GM12878 (cell line): ENCODE results near the gene BICC1. TPM values are rescaled to one million over a fixed set of nuclear protein-coding genes. Genes with fewer than 3 reads are reported as not detected.

ENCODE experiments used
- ATAC-seq: fragments of 200-7000 bp; cut with Tn5 transposase; 3 replicates; pipeline ENCODE4 v1.9.1; 2020; ENCODE audit warnings: mild to moderate bottlenecking, moderate library complexity
- BruUV-seq: library from RNA; stranded (reverse); fragments of 400-500 nt; replicated peaks from 2 replicates; lab custom pipeline; 2021; lab: Mats Ljungman, UMichigan
- CTCF ChIA-PET: fragments of 300-600 bp; sonication (Branson Sonifier 250); formaldehyde crosslinking; extraction: SDS; loops from one replicate; lab custom pipeline; 2021; ENCODE audit warnings: inconsistent platforms; lab: Yijun Ruan, JAX
- POLR2A ChIA-PET: fragments of 350-600 bp; formaldehyde crosslinking; extraction: SDS; loops from one replicate; lab custom pipeline; 2021; ENCODE audit warnings: inconsistent platforms; lab: Charles Lee
- RAD21 ChIA-PET: fragments of 300-600 bp; sonication (Branson Sonifier 250); formaldehyde crosslinking; loops from one replicate; lab custom pipeline; 2023; ENCODE audit warnings: antibody characterized with exemption; ENCODE audit not compliant: unreplicated experiment; lab: Charles Lee
- SMC1A ChIA-PET: fragments of 300-600 bp; sonication (Branson Sonifier 250); formaldehyde crosslinking; loops from one replicate; lab custom pipeline; 2023; ENCODE audit not compliant: unreplicated experiment, uncharacterized antibody; lab: Charles Lee
- DNase-seq: peaks from one replicate; pipeline ENCODE4 v3.0.0-alpha.2; 2011; ENCODE audit warnings: low read depth, low spot score
- FAIRE-seq: peaks from 3 replicates; lab custom pipeline; 2011; peaks lifted over from hg19 to GRCh38; lab: Jason Lieb, UNC
- H2AFZ ChIP-seq: 2 replicates; pipeline ENCODE4 v1.6.0; 2011; ENCODE audit warnings: low read depth, low read length, control low read depth; ENCODE audit not compliant: control insufficient read depth
- H3K27ac ChIP-seq: 2 replicates; pipeline ENCODE4 v1.5.1; 2011; ENCODE audit warnings: control low read depth; ENCODE audit not compliant: control insufficient read depth, insufficient read depth
- H3K27me3 ChIP-seq, 2 experiments: replicated peaks in 1 of 2; 2 replicates each; pipeline versions ENCODE4 v1.6.0 to v1.6.1; 2011; ENCODE audit warnings: low read length in 1 of 2; ENCODE audit not compliant: control insufficient read depth in 2 of 2, insufficient read depth in 2 of 2
- H3K36me3 ChIP-seq, 2 experiments: 2 replicates each; pipeline ENCODE4 v1.5.1; 2011; ENCODE audit warnings: low read length in 1 of 2; ENCODE audit not compliant: control insufficient read depth in 2 of 2, insufficient read depth in 2 of 2
- H3K4me1 ChIP-seq: 2 replicates; pipeline ENCODE4 v1.6.1; 2011; ENCODE audit warnings: mild to moderate bottlenecking, low read length, moderate library complexity, mixed read lengths; ENCODE audit not compliant: control insufficient read depth, insufficient read depth
- H3K4me2 ChIP-seq: 2 replicates; pipeline ENCODE4 v1.6.0; 2011; ENCODE audit warnings: control low read depth; ENCODE audit not compliant: control insufficient read depth, insufficient read depth
- H3K4me3 ChIP-seq: fragments of 200-600 bp; sonication (generic); 2 replicates; pipeline ENCODE4 v1.5.1; 2016
- H3K79me2 ChIP-seq: 2 replicates; pipeline ENCODE4 v1.6.0; 2011; ENCODE audit warnings: low read length; ENCODE audit not compliant: control insufficient read depth, insufficient read depth
- H3K9ac ChIP-seq: 2 replicates; pipeline ENCODE4 v1.8.0; 2011; ENCODE audit warnings: low read length, control low read depth, mixed read lengths; ENCODE audit not compliant: control insufficient read depth, insufficient read depth
- H3K9me3 ChIP-seq: replicated peaks from 3 replicates; pipeline ENCODE4 v1.5.1; 2011; ENCODE audit warnings: mild to moderate bottlenecking, low read length; ENCODE audit not compliant: control insufficient read depth, insufficient read depth
- H4K20me1 ChIP-seq: 2 replicates; pipeline ENCODE4 v1.6.0; 2011; ENCODE audit not compliant: control insufficient read depth, insufficient read depth
- ASH2L ChIP-seq: fragments of 300-600, 200-600 bp; sonication (generic); IDR thresholded peaks from 2 replicates; pipeline ENCODE4 v1.6.1; 2017; ENCODE audit warnings: low read depth, mild to moderate bottlenecking, borderline replicate concordance
- BACH1 ChIP-seq: fragments of 450-650 bp; IDR thresholded peaks from 2 replicates; pipeline ENCODE4 v1.6.1; 2017; ENCODE audit warnings: mild to moderate bottlenecking, borderline replicate concordance
- BCL11A ChIP-seq: IDR thresholded peaks from 2 replicates; pipeline ENCODE4 v1.6.1; 2011; ENCODE audit warnings: low read depth, low read length
- CBFB ChIP-seq: IDR thresholded peaks from 2 replicates; pipeline ENCODE4 v1.6.1; 2016; ENCODE audit warnings: antibody characterized with exemption, low read depth
- CEBPB ChIP-seq, 2 experiments: fragments of 150-350 bp in 1 of 2; IDR thresholded peaks; 2 replicates each; pipeline ENCODE4 v1.6.1; 2012 to 2014; ENCODE audit warnings: low read depth in 2 of 2, low read length in 2 of 2, borderline replicate concordance in 1 of 2, inconsistent platforms in 1 of 2
- GABPA ChIP-seq: IDR thresholded peaks from 2 replicates; pipeline ENCODE4 v1.6.1; 2014; ENCODE audit warnings: antibody characterized with exemption, low read depth, mild to moderate bottlenecking, inconsistent platforms
- JUNB ChIP-seq: IDR thresholded peaks from 2 replicates; pipeline ENCODE4 v1.6.1; 2016; ENCODE audit warnings: antibody characterized with exemption, mild to moderate bottlenecking
- LARP7 ChIP-seq: fragments of 450-650 bp; IDR thresholded peaks from 2 replicates; pipeline ENCODE4 v1.6.1; 2017; ENCODE audit warnings: mild to moderate bottlenecking
- NFIC ChIP-seq: IDR thresholded peaks from 2 replicates; pipeline ENCODE4 v1.6.1; 2012; ENCODE audit warnings: low read depth, mild to moderate bottlenecking, inconsistent platforms, low read length, moderate library complexity
- RAD21 ChIP-seq: IDR thresholded peaks from 2 replicates; pipeline ENCODE4 v1.6.1; 2011; ENCODE audit warnings: mild to moderate bottlenecking, low read depth, low read length, moderate library complexity; ENCODE audit not compliant: insufficient read depth
- SMAD5 ChIP-seq: IDR thresholded peaks from 2 replicates; pipeline ENCODE4 v1.6.1; 2016; ENCODE audit warnings: antibody characterized with exemption, low read depth
- SPI1 ChIP-seq: IDR thresholded peaks from 2 replicates; pipeline ENCODE4 v1.6.1; 2011; ENCODE audit warnings: low read depth, mild to moderate bottlenecking, low read length, moderate library complexity, borderline replicate concordance; ENCODE audit not compliant: insufficient read depth
- TARDBP ChIP-seq: IDR thresholded peaks from 2 replicates; pipeline ENCODE4 v1.6.1; 2016; ENCODE audit warnings: borderline replicate concordance
- TBL1XR1 ChIP-seq: IDR thresholded peaks from 2 replicates; pipeline ENCODE4 v1.6.1; 2012; ENCODE audit warnings: low read depth, low read length, improper control_type of control experiment
- ZBED1 ChIP-seq: IDR thresholded peaks from 2 replicates; pipeline ENCODE4 v1.6.1; 2016; ENCODE audit warnings: borderline replicate concordance
- WGBS: methylation state at CpG from one replicate; pipeline ENCODE4 v1.1.6; 2016; ENCODE audit warnings: low lambda C conversion rate; ENCODE audit not compliant: insufficient replicate concordance, insufficient coverage; ENCODE audit errors: missing lambda C conversion rate; 5-methylcytosine and 5-hydroxymethylcytosine counted together
- in situ Hi-C: fragments of 300-500 bp; cut with MboI; formaldehyde crosslinking; loops from 9 replicates; pipeline ENCODE4 v1.14.3; 2018; ENCODE audit warnings: mixed read lengths
- intact Hi-C: fragments of 100-400 bp; cut with micrococcal nuclease; formaldehyde crosslinking; loops from one replicate; pipeline ENCODE4 v1.14.2; 2022; ENCODE audit not compliant: unreplicated experiment
- polyA plus RNA-seq, 11 experiments: library from polyadenylated mRNA; depleted of rRNA in 4 of 11; unstranded in 6 of 11; stranded (reverse) in 5 of 11; fragments of >200 nt; fragmentation: Nextera tagmentation in 4 of 11; fragmentation: Illumina TruSeq in 1 of 11; extraction: Ambion mirVana in 4 of 11; extraction: Trizol in 1 of 11; gene quantifications; 1 replicate in 1 of 11; 2 replicates in 10 of 11; pipeline versions ENCODE4 v1.2.1 to v1.2.3, GENCODE V29; 2011 to 2016; ENCODE audit warnings: inconsistent platforms in 2 of 11, missing spikeins in 2 of 11, low read depth in 1 of 11
- total RNA-seq, 4 experiments: library from RNA; depleted of rRNA in 3 of 4; stranded (reverse); fragments of >200 nt in 3 of 4; fragmentation: Illumina TruSeq in 1 of 4; extraction: Trizol in 1 of 4; gene quantifications; 2 replicates each; pipeline versions ENCODE4 v1.2.1 to v1.2.3, GENCODE V29; 2013 to 2021
- TF ChIP-seq, protein P1 (sequence below): IDR thresholded peaks from 2 replicates; pipeline ENCODE4 v1.6.1; 2011; ENCODE audit warnings: low read depth, low read length, improper control_type of control experiment, borderline replicate concordance
- TF ChIP-seq, protein P2 (sequence below): fragments of 150-350 bp; IDR thresholded peaks from 2 replicates; pipeline ENCODE4 v1.6.1; 2014; ENCODE audit warnings: mild to moderate bottlenecking, low read depth, low read length

The BICC1 gene
- total and polyA plus RNA-seq, 10 of the 15 experiments (the other 5 are each of a cell fraction or from before 2014, with no cell fraction given): 0.01 to 0.10 (median 0.04) TPM; not detected in 5

DNA sequence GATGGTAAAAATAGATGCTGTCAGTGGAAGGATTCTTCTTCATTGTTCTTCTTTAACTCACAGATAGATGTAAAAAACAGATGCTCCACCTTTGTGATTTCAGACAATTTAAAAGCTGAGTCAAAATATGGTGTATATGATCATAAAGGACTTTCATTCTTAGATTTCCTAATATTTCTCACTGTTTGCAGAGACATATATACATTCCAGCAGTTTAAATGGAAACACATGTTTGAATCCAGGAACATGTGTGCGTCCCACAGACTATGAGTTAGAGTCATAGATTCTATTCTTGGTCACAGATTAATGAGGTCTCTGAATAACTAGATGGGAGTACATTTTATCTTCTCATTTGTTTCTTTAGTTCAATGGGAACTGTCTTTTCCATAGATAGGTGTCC is 109.6 kb downstream of the BICC1 start:
- FAIRE-seq (no peak), ATAC-seq (no peak), DNase-seq (no peak)
- no peaks in the 10 kb centered on the region for H4K20me1 ChIP-seq
- CTCF ChIA-PET: no interaction called here
- SMC1A ChIA-PET: interaction anchor here (1.0 kb wide), 1 partner anchor 40 kb away, joined by 3 read pairs; no protein-coding TSS in a partner anchor
- H3K9me3 ChIP-seq: no peaks in the 10 kb centered on the region
- H3K27ac ChIP-seq: no peak overlapping the region
- no peak overlapping the region for H2AFZ ChIP-seq
- intact Hi-C loops: no loop called here
- H3K36me3 ChIP-seq: no peaks in the 10 kb centered on the region
- H3K79me2 ChIP-seq: no peaks in the 10 kb centered on the region
- WGBS: 0% methylated on average over 1 of the region's 1 CpG
- no peaks in the 10 kb centered on the region for H3K27me3 ChIP-seq
- H3K4me2 ChIP-seq: no peak overlapping the region
- POLR2A ChIA-PET: no interaction called here
- no peaks in the 10 kb centered on the region for H3K4me1 ChIP-seq
- no peak overlapping the region for H3K9ac ChIP-seq
- no peak overlapping the region for H3K4me3 ChIP-seq
- TF ChIP-seq CEBPB (IDR thresholded peaks at IDR 0.05; ENCODE audit: borderline replicate concordance in 1 of 2, low read depth in 2 of 2, low read length in 2 of 2): no peak
- no peak for TF ChIP-seq RAD21
- TF ChIP-seq ZBED1: no peak
- TF ChIP-seq TBL1XR1: no peak
- TF ChIP-seq BACH1: no peak
- no peak for TF ChIP-seq CBFB
- TF ChIP-seq, protein P1, sequence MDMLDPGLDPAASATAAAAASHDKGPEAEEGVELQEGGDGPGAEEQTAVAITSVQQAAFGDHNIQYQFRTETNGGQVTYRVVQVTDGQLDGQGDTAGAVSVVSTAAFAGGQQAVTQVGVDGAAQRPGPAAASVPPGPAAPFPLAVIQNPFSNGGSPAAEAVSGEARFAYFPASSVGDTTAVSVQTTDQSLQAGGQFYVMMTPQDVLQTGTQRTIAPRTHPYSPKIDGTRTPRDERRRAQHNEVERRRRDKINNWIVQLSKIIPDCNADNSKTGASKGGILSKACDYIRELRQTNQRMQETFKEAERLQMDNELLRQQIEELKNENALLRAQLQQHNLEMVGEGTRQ: no peak
- in situ Hi-C loops: no loop called here
- BruUV-seq: no TSS peak
- RAD21 ChIA-PET: no interaction called here

DNA sequence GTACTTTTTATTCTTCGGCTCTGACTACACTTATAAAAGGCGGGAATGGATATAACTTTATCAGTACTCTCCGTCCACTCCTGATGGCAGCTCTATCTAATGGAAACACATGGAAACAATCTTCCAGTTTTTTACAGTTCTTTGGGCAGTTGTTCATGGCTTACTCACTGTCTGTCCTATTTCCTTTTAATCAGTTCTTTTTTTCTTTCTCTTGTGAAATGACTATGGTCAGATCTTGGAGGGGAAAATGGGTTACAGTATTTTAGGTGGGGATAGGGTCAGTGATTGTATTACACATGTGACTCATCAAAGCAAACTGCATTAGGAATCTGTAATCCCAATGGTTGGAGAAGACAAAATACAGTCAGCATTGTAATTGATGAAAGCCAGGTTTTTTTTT is 112.4 kb downstream of the BICC1 start:
- no peaks in the 10 kb centered on the region for H3K27me3 ChIP-seq
- no peaks in the 10 kb centered on the region for H3K36me3 ChIP-seq
- no peak overlapping the region for H3K4me3 ChIP-seq
- H3K9ac ChIP-seq: no peak overlapping the region
- CTCF ChIA-PET: no interaction called here
- SMC1A ChIA-PET: no interaction called here
- H3K4me2 ChIP-seq: no peak overlapping the region
- RAD21 ChIA-PET: no interaction called here
- in situ Hi-C loops (no loop called here), intact Hi-C loops (no loop called here)
- 0% methylated on average over 3 of the region's 3 CpGs for WGBS
- no peak for DNase-seq
- ATAC-seq: no peak
- no peak overlapping the region for H2AFZ ChIP-seq
- no peaks in the 10 kb centered on the region for H3K4me1 ChIP-seq
- no peaks in the 10 kb centered on the region for H3K9me3 ChIP-seq
- H3K79me2 ChIP-seq: no peaks in the 10 kb centered on the region
- no TSS peak for BruUV-seq
- H3K27ac ChIP-seq: no peak overlapping the region
- no peaks in the 10 kb centered on the region for H4K20me1 ChIP-seq
- no peak for FAIRE-seq
- POLR2A ChIA-PET: no interaction called here
- TF ChIP-seq ASH2L: no peak
- no peak for TF ChIP-seq SPI1
- TF ChIP-seq GABPA: no peak
- TF ChIP-seq NFIC: no peak
- no peak for TF ChIP-seq JUNB
- no peak for TF ChIP-seq LARP7
- no peak for TF ChIP-seq TARDBP
- no peak for TF ChIP-seq BCL11A
- TF ChIP-seq, protein P2, sequence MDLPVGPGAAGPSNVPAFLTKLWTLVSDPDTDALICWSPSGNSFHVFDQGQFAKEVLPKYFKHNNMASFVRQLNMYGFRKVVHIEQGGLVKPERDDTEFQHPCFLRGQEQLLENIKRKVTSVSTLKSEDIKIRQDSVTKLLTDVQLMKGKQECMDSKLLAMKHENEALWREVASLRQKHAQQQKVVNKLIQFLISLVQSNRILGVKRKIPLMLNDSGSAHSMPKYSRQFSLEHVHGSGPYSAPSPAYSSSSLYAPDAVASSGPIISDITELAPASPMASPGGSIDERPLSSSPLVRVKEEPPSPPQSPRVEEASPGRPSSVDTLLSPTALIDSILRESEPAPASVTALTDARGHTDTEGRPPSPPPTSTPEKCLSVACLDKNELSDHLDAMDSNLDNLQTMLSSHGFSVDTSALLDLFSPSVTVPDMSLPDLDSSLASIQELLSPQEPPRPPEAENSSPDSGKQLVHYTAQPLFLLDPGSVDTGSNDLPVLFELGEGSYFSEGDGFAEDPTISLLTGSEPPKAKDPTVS: no peak
- TF ChIP-seq SMAD5: no peak
